D721Med (cell line): Measurements from ENCODE around the gene IL36G.

Source experiments
- DNase-seq: peaks from one replicate; pipeline ENCODE4 v3.0.0; 2011; ENCODE audit warnings: low spot score; ENCODE audit not compliant: insufficient read length
- FAIRE-seq: peaks from 2 replicates; lab custom pipeline; 2011; peaks lifted over from hg19 to GRCh38; lab: Jason Lieb, UNC
- TF ChIP-seq, protein P1 (sequence below): IDR thresholded peaks from 2 replicates; pipeline ENCODE4 v1.5.1; 2012; ENCODE audit warnings: mild to moderate bottlenecking, control low read depth; ENCODE audit not compliant: insufficient read depth; ENCODE audit errors: missing control alignments

IL36G gene

DNA sequence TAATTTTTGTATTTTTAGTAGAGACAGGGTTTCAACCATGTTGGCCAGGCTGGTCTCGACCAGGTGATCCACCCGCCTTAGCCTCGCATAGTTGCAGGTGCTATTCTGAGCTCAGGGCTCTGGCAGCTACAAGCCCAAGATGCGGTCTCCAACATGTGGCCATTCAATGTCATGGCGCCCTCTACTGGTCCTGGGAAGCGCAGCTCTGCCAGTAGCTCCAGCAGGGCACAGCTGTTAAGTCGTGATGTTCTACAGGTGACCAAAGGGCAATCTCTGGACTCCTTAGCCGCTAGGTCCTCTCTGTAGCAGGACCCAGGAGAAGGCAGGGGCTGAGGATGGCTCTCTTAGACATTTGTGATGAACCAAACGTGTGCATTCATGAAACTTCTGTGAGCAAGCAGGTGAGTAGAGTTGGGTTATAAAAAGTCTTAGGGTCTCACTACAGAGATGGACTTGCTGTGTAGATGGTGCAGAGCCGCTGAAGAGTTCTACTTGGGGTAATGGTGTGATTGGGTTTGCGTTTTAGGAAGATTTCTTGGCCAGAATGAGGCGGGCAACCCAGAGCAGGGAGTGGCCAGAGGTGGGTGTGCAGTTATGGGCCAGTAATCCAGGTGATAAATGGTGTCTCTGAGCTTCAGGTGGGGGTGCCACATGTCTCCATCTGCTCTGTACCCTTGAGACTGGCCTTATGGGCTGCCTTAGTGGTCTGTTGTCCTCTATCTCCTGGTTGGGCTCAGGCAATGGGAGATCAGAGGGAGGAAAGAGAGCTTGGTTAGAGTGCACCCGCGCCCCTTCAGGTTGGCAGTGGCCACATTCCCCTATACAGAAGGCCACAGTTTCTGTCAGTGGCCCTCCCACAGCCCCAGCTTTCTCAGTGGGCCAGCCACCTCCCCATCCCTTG is 35.8 kb upstream of the IL36G start:
- DNase-seq, result peak; percentile 32
- no peak for FAIRE-seq
- TF ChIP-seq, protein P1, sequence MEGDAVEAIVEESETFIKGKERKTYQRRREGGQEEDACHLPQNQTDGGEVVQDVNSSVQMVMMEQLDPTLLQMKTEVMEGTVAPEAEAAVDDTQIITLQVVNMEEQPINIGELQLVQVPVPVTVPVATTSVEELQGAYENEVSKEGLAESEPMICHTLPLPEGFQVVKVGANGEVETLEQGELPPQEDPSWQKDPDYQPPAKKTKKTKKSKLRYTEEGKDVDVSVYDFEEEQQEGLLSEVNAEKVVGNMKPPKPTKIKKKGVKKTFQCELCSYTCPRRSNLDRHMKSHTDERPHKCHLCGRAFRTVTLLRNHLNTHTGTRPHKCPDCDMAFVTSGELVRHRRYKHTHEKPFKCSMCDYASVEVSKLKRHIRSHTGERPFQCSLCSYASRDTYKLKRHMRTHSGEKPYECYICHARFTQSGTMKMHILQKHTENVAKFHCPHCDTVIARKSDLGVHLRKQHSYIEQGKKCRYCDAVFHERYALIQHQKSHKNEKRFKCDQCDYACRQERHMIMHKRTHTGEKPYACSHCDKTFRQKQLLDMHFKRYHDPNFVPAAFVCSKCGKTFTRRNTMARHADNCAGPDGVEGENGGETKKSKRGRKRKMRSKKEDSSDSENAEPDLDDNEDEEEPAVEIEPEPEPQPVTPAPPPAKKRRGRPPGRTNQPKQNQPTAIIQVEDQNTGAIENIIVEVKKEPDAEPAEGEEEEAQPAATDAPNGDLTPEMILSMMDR, result peak; percentile 94

DNA sequence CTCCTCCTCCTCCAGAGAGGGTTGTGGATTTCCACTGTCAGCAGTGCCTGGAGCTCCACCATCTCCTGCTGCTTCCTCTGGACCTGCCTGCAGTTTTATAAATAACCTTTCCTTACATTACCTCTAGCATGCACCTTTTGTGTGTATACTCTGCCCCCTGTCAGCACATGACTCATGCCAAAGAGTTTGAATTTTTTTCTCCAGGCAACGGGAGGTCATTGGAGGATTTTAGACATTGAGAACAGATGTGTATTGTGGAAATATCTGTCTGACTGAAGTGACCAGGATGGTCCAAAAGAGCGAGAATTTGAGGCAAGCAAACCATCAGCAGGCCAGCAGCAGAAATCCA is 35.2 kb upstream of the IL36G start:
- FAIRE-seq (no peak), DNase-seq (no peak)
- TF ChIP-seq, protein P1, result no peak

DNA sequence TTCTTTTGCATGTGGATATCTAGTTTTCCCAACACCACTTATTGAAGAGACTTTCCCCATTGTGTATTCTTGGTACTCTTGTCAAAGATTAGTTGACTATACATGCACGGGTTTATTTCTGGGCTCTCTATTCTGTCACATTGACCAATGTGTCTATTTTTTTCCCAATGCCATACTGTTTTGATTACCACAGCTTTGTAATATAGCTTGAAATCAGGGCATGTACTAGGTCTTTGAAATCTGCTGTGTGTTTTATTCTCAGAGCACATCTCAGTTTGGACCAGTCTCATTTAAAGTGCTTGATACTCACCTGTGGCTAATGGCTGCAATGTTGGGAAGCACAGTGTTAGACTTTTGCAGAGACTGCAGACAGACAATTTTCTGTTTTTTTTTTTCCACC is 32.8 kb upstream of the IL36G start:
- TF ChIP-seq, protein P1, result no peak
- FAIRE-seq (no peak), DNase-seq (no peak)

DNA sequence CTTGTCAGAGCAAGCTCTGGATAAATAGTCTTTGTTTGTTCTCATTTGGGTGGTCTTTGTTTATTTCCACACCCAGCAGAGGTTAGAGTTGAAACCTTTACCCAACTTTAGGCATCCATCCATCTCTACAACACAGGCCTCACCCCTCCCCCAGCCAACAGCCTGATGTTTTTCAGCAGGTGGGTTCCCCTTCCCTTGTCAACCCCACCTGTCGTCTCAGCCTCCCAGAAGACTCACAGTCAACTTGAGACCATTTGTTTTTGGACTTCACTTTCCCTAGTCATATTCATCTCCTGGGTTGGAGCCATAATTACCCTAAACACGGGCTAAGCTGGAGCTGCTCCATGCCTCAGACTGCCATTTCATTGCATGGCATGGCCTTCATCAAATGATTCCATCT is 31.7 kb upstream of the IL36G start:
- TF ChIP-seq, protein P1, result no peak
- FAIRE-seq (no peak), DNase-seq (no peak)

DNA sequence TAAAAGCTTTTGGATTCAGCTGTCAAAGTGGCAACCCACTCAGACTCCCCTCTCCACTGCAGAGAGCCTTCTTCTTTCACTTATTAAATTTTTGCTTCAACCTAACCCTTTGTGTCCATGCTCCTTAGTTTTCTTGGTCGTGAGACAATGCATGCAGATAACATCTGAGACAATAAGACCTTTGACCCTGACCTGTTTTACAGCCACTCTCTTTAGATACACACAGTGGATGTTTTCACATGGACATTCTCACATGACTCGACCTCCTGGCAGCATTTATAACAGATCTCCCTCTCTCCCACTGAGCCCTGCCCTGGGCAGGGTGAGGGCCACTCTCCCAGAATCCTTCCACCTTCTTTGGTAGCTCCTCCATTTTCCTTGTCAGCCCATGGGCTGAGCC is 30.4 kb upstream of the IL36G start:
- FAIRE-seq (no peak), DNase-seq (no peak)
- TF ChIP-seq, protein P1, result no peak

DNA sequence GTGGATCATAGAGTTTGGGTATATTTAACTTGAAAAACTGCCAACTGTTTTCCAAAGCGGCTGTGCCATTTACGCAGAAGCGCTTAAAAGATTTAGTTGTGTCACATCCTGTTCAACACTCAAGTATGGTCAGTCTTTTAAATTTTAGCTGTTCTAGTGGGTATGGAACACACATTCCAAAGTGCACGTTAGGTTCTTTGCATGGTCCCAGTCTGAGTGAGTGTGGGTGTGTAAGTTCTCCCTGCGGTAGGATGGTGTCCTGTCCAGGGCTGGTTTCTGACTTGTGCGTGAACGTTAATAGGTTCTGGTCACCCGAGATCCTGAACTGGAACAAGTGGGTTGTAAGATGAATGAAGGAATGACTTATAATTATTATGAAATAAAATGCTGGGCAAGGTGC is 28.4 kb upstream of the IL36G start:
- DNase-seq (no peak), FAIRE-seq (no peak)
- TF ChIP-seq, protein P1, result no peak

DNA sequence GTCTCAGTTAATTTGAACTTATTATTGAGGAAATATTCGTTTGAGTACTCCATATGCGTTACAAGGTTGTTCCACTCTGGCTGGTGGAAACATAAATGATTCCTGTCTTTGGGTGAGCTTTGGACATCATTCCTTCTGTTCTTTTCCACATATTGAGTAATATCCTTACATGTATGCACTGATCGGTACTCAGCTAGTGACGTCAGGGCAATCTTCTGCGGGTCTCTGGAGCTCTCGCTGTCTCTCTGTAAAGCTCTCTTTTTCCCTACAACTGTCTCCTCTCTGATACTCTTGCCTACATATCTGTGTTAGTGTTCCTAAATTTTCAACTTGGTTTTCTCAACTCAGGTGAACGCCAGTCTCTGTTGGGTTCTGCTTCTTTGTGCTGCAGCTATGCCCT is 23.4 kb upstream of the IL36G start:
- DNase-seq (no peak), FAIRE-seq (no peak)
- TF ChIP-seq, protein P1, result no peak
